Measurements from ENCODE around the gene TRIM63. TPM values are rescaled to one million over a fixed set of nuclear protein-coding genes. Genes with fewer than 3 reads are reported as not detected.

Gene TRIM63
- total RNA-seq, 1 experiment from 2014 or later, result not detected

- no peaks in the 10 kb centered on the region for H3F3A ChIP-seq (ENCODE audit: insufficient read depth, low read depth)
- no peak overlapping the region for H3K4me3 ChIP-seq
- H3K27ac ChIP-seq, result no peak overlapping the region
- ChIA-PET CTCF (no interaction called here), POLR2A (ENCODE audit: unreplicated experiment) (interaction anchor here (0.6 kb wide), 1 partner anchor 364 kb away, joined by 5 read pairs; no protein-coding TSS in a partner anchor)
- intact Hi-C loops (cut with micrococcal nuclease; ENCODE audit: unreplicated experiment), result loop anchor here (5.0 kb wide), 1 partner anchor 405 kb away; no protein-coding TSS in a partner anchor
- H3K79me2 ChIP-seq (ENCODE audit: low read depth), result no peaks in the 10 kb centered on the region
- H3K27me3 ChIP-seq (ENCODE audit: insufficient read depth, low read depth), result peaks cover 8% of the 10 kb centered on the region; the same call in 1 of the 2 replicates
- H3K4me1 ChIP-seq (replicated peaks; ENCODE audit: insufficient read depth), result peaks cover 10% of the 10 kb centered on the region; the same call in 1 of the 2 replicates
- H3K9me2 ChIP-seq (ENCODE audit: insufficient read depth), result no peaks in the 10 kb centered on the region
- BruUV-seq (replicated peaks), result no TSS peak
- no peak overlapping the region for H3K4me2 ChIP-seq
- TF ChIP-seq CTCF (conservative IDR thresholded peaks at IDR 0.05) (no peak), EZH2 (IDR thresholded peaks at IDR 0.05; ENCODE audit: low read depth) (no peak)
- H3K36me3 ChIP-seq (ENCODE audit: low read depth), result no peaks in the 10 kb centered on the region
- no peaks in the 10 kb centered on the region for H4K20me1 ChIP-seq (ENCODE audit: insufficient read depth)
- no peak for DNase-seq
- no peak overlapping the region for H2AFZ ChIP-seq
- no peaks in the 10 kb centered on the region for H3K9me3 ChIP-seq (ENCODE audit: insufficient read depth, low read depth)
Measured at GRCh38 chr1:26047278-26047874, 20.1 kb downstream of the TRIM63 start.

- Histone ChIP-seq H3K27me3 (ENCODE audit: insufficient read depth, low read depth) (peaks cover 8% of the 10 kb centered on the region; the same call in 1 of the 2 replicates), H3K4me3 (no peak overlapping the region), H3K9me3 (ENCODE audit: insufficient read depth, low read depth) (no peaks in the 10 kb centered on the region), H3K4me2 (no peak overlapping the region), H3K36me3 (ENCODE audit: low read depth) (no peaks in the 10 kb centered on the region), H3F3A (ENCODE audit: insufficient read depth, low read depth) (no peaks in the 10 kb centered on the region), H3K79me2 (ENCODE audit: low read depth) (no peaks in the 10 kb centered on the region), H3K9me2 (ENCODE audit: insufficient read depth) (no peaks in the 10 kb centered on the region), H4K20me1 (ENCODE audit: insufficient read depth) (no peaks in the 10 kb centered on the region), H2AFZ (no peak overlapping the region), H3K27ac (no peak overlapping the region), H3K4me1 (replicated peaks; ENCODE audit: insufficient read depth) (peaks cover 10% of the 10 kb centered on the region; the same call in 1 of the 2 replicates)
- CTCF ChIA-PET, result no interaction called here
- TF ChIP-seq CTCF (conservative IDR thresholded peaks at IDR 0.05), result no peak
- TF ChIP-seq EZH2 (IDR thresholded peaks at IDR 0.05; ENCODE audit: low read depth), result no peak; the same call in 1 of the 2 replicates
- no TSS peak for BruUV-seq (replicated peaks)
- DNase-seq, result no peak
- POLR2A ChIA-PET (ENCODE audit: unreplicated experiment), result no interaction called here
- intact Hi-C loops (cut with micrococcal nuclease; ENCODE audit: unreplicated experiment), result loop anchor here (5.0 kb wide), 1 partner anchor 406 kb away; no protein-coding TSS in a partner anchor
Measured at GRCh38 chr1:26046246-26047095, 21.0 kb downstream of the TRIM63 start.

- Histone ChIP-seq H3K79me2 (ENCODE audit: low read depth) (no peaks in the 10 kb centered on the region), H3K27me3 (ENCODE audit: insufficient read depth, low read depth) (peaks cover 8% of the 10 kb centered on the region; the same call in 1 of the 2 replicates), H3K4me1 (replicated peaks; ENCODE audit: insufficient read depth) (peaks cover 4% of the 10 kb centered on the region; the same call in 1 of the 2 replicates), H3K9me2 (ENCODE audit: insufficient read depth) (no peaks in the 10 kb centered on the region), H3K4me3 (no peak within 1 kb of the TSS), H3K9me3 (ENCODE audit: insufficient read depth, low read depth) (no peaks in the 10 kb centered on the region), H2AFZ (no peak within 1 kb of the TSS), H3K27ac (no peak within 1 kb of the TSS), H3K4me2 (no peak within 1 kb of the TSS), H3F3A (ENCODE audit: insufficient read depth, low read depth) (no peaks in the 10 kb centered on the region), H4K20me1 (ENCODE audit: insufficient read depth) (no peaks in the 10 kb centered on the region), H3K36me3 (ENCODE audit: low read depth) (no peaks in the 10 kb centered on the region)
- ChIA-PET CTCF (interaction anchor here (1.2 kb wide), 1 partner anchor 78 kb away, joined by 9 read pairs; no protein-coding TSS in a partner anchor), POLR2A (ENCODE audit: unreplicated experiment) (no interaction called here)
- no peak for TF ChIP-seq EZH2 (IDR thresholded peaks at IDR 0.05; ENCODE audit: low read depth)
- no peak for TF ChIP-seq CTCF (conservative IDR thresholded peaks at IDR 0.05)
- no peak for DNase-seq
- intact Hi-C loops (cut with micrococcal nuclease; ENCODE audit: unreplicated experiment), result loop anchor here (5.0 kb wide), 1 partner anchor 407 kb away; no protein-coding TSS in a partner anchor
- BruUV-seq (replicated peaks), result no TSS peak
Measured at GRCh38 chr1:26045722-26046245, 21.6 kb downstream of the TRIM63 start, which contains the start of gene SLC30A2. TSS of gene SLC30A2 (minus strand) at chr1:26046118. CDS start at chr1:26045896, 222 bp downstream.

All from PC-9 (cell line).